DOHH2 (cell line): ENCODE data around the gene CEP44.

Experiments
- EZH2phosphoT487 ChIP-seq: fragments of 200-600 bp; sonication (generic); IDR thresholded peaks from 2 replicates; pipeline ENCODE4 v1.6.1; 2017; ENCODE audit warnings: borderline replicate concordance, mild to moderate bottlenecking, antibody characterized with exemption, low read length, moderate library complexity, mixed read lengths
- TF ChIP-seq, protein P1 (sequence below): fragments of 200-600 bp; sonication (generic); IDR thresholded peaks from one replicate; pipeline ENCODE4 v1.5.1; 2014; ENCODE audit warnings: antibody characterized with exemption, mild to moderate bottlenecking, low read depth, low read length; ENCODE audit not compliant: poor library complexity, severe bottlenecking

DNA sequence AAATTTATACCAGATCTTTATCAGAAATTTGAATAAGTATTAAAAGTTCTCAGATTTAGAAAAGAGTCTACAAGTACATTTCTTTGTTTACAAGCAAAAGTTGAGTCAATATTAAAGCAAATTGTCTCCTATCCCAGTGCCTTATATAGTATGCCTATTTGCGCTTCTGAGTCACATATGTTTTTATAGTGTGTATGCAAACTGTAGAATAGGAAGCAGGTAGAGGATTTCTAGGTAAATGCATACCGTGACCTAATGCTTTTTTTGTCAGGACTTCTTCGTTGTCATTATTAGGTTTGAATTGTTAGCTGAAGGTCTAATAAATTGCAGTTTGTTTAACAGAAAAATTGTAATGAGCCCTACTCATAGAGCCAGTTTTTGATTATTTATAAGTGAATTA lies 22.2 kb downstream of the CEP44 start:
- TF ChIP-seq, protein P1, sequence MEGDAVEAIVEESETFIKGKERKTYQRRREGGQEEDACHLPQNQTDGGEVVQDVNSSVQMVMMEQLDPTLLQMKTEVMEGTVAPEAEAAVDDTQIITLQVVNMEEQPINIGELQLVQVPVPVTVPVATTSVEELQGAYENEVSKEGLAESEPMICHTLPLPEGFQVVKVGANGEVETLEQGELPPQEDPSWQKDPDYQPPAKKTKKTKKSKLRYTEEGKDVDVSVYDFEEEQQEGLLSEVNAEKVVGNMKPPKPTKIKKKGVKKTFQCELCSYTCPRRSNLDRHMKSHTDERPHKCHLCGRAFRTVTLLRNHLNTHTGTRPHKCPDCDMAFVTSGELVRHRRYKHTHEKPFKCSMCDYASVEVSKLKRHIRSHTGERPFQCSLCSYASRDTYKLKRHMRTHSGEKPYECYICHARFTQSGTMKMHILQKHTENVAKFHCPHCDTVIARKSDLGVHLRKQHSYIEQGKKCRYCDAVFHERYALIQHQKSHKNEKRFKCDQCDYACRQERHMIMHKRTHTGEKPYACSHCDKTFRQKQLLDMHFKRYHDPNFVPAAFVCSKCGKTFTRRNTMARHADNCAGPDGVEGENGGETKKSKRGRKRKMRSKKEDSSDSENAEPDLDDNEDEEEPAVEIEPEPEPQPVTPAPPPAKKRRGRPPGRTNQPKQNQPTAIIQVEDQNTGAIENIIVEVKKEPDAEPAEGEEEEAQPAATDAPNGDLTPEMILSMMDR, result no peak
- no peak for TF ChIP-seq EZH2phosphoT487
